ENCODE results near the gene MTCH2. TPM values are rescaled to one million over a fixed set of nuclear protein-coding genes. Genes with fewer than 3 reads are reported as not detected.

MTCH2 gene
- total RNA-seq, 1 experiment from 2014 or later: 103 TPM

- CTCF ChIA-PET: no interaction called here
- no peaks in the 10 kb centered on the region for H3K9me3 Mint-ChIP-seq (ENCODE audit: low read depth, unreplicated experiment)
Observed at GRCh38 chr11:47578524-47579494, 63.5 kb downstream of the MTCH2 start, which contains the start of the genes KBTBD4 and NDUFS3. KBTBD4 (minus strand) TSS chr11:47578970; CDS start chr11:47578951, 19 bp downstream. NDUFS3 (plus strand) TSS chr11:47579074; CDS start chr11:47579092, 18 bp downstream.

DNA sequence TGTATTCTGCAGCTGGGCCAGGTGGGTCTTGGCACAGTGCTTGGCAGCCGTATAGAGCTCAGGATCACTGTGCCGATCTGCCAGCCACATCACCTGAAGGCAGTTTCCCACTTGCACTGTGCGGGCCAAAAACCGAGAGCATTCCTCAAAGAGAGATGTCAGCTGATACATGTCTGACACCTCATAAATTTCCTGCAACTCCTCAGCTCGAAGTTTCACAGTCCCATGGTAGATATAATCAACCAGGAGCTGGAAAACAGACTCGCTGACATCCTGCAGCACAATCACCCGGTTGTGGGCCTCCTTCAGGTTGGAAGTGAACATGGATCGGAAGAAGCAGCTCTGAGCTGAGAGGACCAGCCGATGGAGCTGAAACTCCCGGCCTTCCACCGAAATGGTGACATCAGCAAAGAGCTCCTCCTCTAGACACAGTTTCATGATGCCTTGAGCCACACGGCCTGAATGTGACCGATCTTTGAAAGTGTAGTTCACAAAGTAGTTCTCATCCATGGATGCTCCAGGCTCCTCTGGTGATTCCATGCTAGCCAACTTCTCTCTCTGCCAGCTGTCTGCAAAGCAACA lies 64.8 kb downstream of the MTCH2 start:
- H3K36me3 Mint-ChIP-seq (ENCODE audit: insufficient read depth, unreplicated experiment): peaks cover 58% of the 10 kb centered on the region
- intact Hi-C loops (cut with micrococcal nuclease; ENCODE audit: unreplicated experiment): no loop called here
- H3K27me3 Mint-ChIP-seq (ENCODE audit: unreplicated experiment): no peaks in the 10 kb centered on the region
- TF ChIP-seq CTCF (IDR thresholded peaks at IDR 0.05; ENCODE audit: unreplicated experiment): no peak
- BruUV-seq (replicated peaks): no TSS peak
- no peak for DNase-seq
- peak overlapping the region; percentile 95 for H3K4me3 Mint-ChIP-seq (ENCODE audit: low read depth, unreplicated experiment)
- CTCF ChIA-PET: no interaction called here
- H3K9me3 Mint-ChIP-seq (ENCODE audit: low read depth, unreplicated experiment): no peaks in the 10 kb centered on the region
- peak overlapping the region; percentile 98 for H3K27ac Mint-ChIP-seq (ENCODE audit: unreplicated experiment)
- peaks cover 10% of the 10 kb centered on the region for H3K4me1 Mint-ChIP-seq (ENCODE audit: low read depth, unreplicated experiment)

More at GRCh38 chr11:47578524-47579494, 63.5 kb downstream of the MTCH2 start, which contains the start of the genes KBTBD4 and NDUFS3:
- H3K4me1 Mint-ChIP-seq (ENCODE audit: low read depth, unreplicated experiment): peaks cover 10% of the 10 kb centered on the region
- H3K36me3 Mint-ChIP-seq (ENCODE audit: insufficient read depth, unreplicated experiment): peaks cover 57% of the 10 kb centered on the region
- intact Hi-C loops (cut with micrococcal nuclease; ENCODE audit: unreplicated experiment): no loop called here
- peak within 1 kb of the TSS; percentile 95 for H3K4me3 Mint-ChIP-seq (ENCODE audit: low read depth, unreplicated experiment)
- H3K27ac Mint-ChIP-seq (ENCODE audit: unreplicated experiment): peak within 1 kb of the TSS; percentile 98
- TSS peak; percentile 60 for BruUV-seq (replicated peaks)
- peak; percentile 88 for DNase-seq
- TF ChIP-seq CTCF (IDR thresholded peaks at IDR 0.05; ENCODE audit: unreplicated experiment): no peak
- no peaks in the 10 kb centered on the region for H3K27me3 Mint-ChIP-seq (ENCODE audit: unreplicated experiment)

GRCh38 chr11:47573321-47573720 lies 69.0 kb downstream of the MTCH2 start:
- CTCF ChIA-PET: no interaction called here
- no TSS peak for BruUV-seq (replicated peaks)
- Mint-ChIP-seq H3K4me1 (ENCODE audit: low read depth, unreplicated experiment) (no peaks in the 10 kb centered on the region), H3K4me3 (ENCODE audit: low read depth, unreplicated experiment) (no peak overlapping the region), H3K27ac (ENCODE audit: unreplicated experiment) (no peak overlapping the region), H3K27me3 (ENCODE audit: unreplicated experiment) (no peaks in the 10 kb centered on the region), H3K9me3 (ENCODE audit: low read depth, unreplicated experiment) (no peaks in the 10 kb centered on the region), H3K36me3 (ENCODE audit: insufficient read depth, unreplicated experiment) (peaks cover 44% of the 10 kb centered on the region)
- intact Hi-C loops (cut with micrococcal nuclease; ENCODE audit: unreplicated experiment): no loop called here
- no peak for TF ChIP-seq CTCF (IDR thresholded peaks at IDR 0.05; ENCODE audit: unreplicated experiment)
- DNase-seq: no peak

DNA sequence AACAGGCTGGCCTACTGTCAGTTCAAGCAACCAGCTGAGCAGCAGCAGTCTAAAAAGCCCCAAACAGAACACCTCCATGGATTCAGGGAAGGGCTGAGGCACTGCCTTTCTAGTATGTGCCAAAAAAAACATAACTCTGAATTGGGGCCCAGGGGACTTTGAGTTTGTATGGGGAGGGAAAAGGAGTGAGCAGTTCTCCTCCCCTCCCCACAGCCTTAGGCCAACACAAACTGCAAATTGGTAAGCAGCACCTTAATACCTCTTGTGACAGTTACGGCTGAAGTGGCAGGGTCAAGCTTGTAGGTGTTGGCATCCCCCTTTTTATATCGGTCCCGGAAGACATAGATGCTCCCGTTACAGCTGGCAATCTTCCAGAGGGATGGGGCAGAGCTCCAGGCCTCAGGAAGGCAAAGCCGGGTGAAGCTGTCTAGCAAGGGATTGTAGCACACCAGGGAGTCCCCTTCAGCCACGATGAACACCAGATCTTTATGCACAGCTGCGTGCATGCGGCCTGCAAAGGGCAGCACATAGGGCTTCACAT lies 69.6 kb downstream of the MTCH2 start:
- DNase-seq: no peak
- Mint-ChIP-seq H3K27me3 (ENCODE audit: unreplicated experiment) (no peaks in the 10 kb centered on the region), H3K4me3 (ENCODE audit: low read depth, unreplicated experiment) (no peak overlapping the region)

More for the DNA sequence above, 69.6 kb downstream of the MTCH2 start:
- no peak for TF ChIP-seq CTCF (IDR thresholded peaks at IDR 0.05; ENCODE audit: unreplicated experiment)
- Mint-ChIP-seq H3K36me3 (ENCODE audit: insufficient read depth, unreplicated experiment) (peaks cover 39% of the 10 kb centered on the region), H3K4me1 (ENCODE audit: low read depth, unreplicated experiment) (no peaks in the 10 kb centered on the region), H3K9me3 (ENCODE audit: low read depth, unreplicated experiment) (no peaks in the 10 kb centered on the region), H3K27ac (ENCODE audit: unreplicated experiment) (no peak overlapping the region)
- intact Hi-C loops (cut with micrococcal nuclease; ENCODE audit: unreplicated experiment): no loop called here
- CTCF ChIA-PET: no interaction called here
- no TSS peak for BruUV-seq (replicated peaks)

Data from Calu3 (cell line).